Urinary bladder (tissue), 4 donors: ENCODE measurements around the gene HBD. TPM values are rescaled to one million over a fixed set of nuclear protein-coding genes. Genes with fewer than 3 reads are reported as not detected.

Experiments used
- DNase-seq: peaks from one replicate; pipeline ENCODE4 v3.0.0-alpha.2; 2015; ENCODE audit errors: extremely low spot score
- H3K27ac ChIP-seq: one replicate; pipeline ENCODE4 v1.5.1; 2013; ENCODE audit warnings: low read depth, mild to moderate bottlenecking, moderate library complexity
- H3K36me3 ChIP-seq: one replicate; pipeline ENCODE4 v1.6.1; 2013; ENCODE audit warnings: mild to moderate bottlenecking, moderate library complexity; ENCODE audit not compliant: insufficient read depth
- H3K4me1 ChIP-seq: one replicate; pipeline ENCODE4 v1.6.1; 2013; ENCODE audit warnings: mild to moderate bottlenecking, moderate library complexity; ENCODE audit not compliant: insufficient read depth
- H3K4me3 ChIP-seq: one replicate; pipeline ENCODE4 v1.5.1; 2013; ENCODE audit warnings: low read depth, low read length
- WGBS: extraction: QIAGEN DNeasy Blood & Tissue Kit; methylation state at CpG from one replicate; pipeline ENCODE4 v1.1.7; 2013; 5-methylcytosine and 5-hydroxymethylcytosine counted together
- polyA plus RNA-seq: library from polyadenylated mRNA; stranded (reverse); fragments of 200-250 nt; gene quantifications from one replicate; pipeline ENCODE4 v1.2.3, GENCODE V29; 2013
- total RNA-seq: library from RNA; depleted of rRNA; stranded (reverse); fragments of >200 nt; gene quantifications from one replicate; pipeline ENCODE4 v1.2.3, GENCODE V29; 2014
- donor health status: healthy with polysubstance abuse.
- donor health status: healthy.

The HBD gene
- total and polyA plus RNA-seq, 2 donors: not detected

GRCh38 chr11:5235364-5236095 is 1.2 kb upstream of the HBD start:
- H3K27ac ChIP-seq: no peak overlapping the region
- WGBS: 87% methylated on average over 5 of the region's 5 CpGs
- H3K36me3 ChIP-seq: no peaks in the 10 kb centered on the region
- DNase-seq: no peak
- no peaks in the 10 kb centered on the region for H3K4me1 ChIP-seq
- no peak overlapping the region for H3K4me3 ChIP-seq

GRCh38 chr11:5233307-5233706 is 976 bp downstream of the HBD start:
- no peaks in the 10 kb centered on the region for H3K36me3 ChIP-seq
- H3K4me3 ChIP-seq: no peak overlapping the region
- WGBS: 88% methylated on average over 1 of the region's 1 CpG
- no peaks in the 10 kb centered on the region for H3K4me1 ChIP-seq
- H3K27ac ChIP-seq: no peak overlapping the region
- DNase-seq: no peak

GRCh38 chr11:5232821-5233220 is 1.5 kb downstream of the HBD start:
- DNase-seq: no peak
- 94% methylated on average over 2 of the region's 2 CpGs for WGBS
- Histone ChIP-seq H3K4me1 (no peaks in the 10 kb centered on the region), H3K36me3 (no peaks in the 10 kb centered on the region), H3K27ac (no peak overlapping the region), H3K4me3 (no peak overlapping the region)

GRCh38 chr11:5232176-5232575 is 2.1 kb downstream of the HBD start:
- Histone ChIP-seq H3K4me3 (no peak overlapping the region), H3K36me3 (no peaks in the 10 kb centered on the region), H3K27ac (no peak overlapping the region), H3K4me1 (no peaks in the 10 kb centered on the region)
- DNase-seq: no peak
- 55% methylated on average over 3 of the region's 3 CpGs for WGBS

- Histone ChIP-seq H3K27ac (no peak overlapping the region), H3K36me3 (no peaks in the 10 kb centered on the region), H3K4me1 (no peaks in the 10 kb centered on the region), H3K4me3 (no peak overlapping the region)
- WGBS: 82% methylated on average over 2 of the region's 2 CpGs
- DNase-seq: no peak
These were observed 3.2 kb downstream of the HBD start for GRCh38 chr11:5231111-5231510.

GRCh38 chr11:5230266-5230665 is 4.0 kb downstream of the HBD start:
- Histone ChIP-seq H3K27ac (no peak overlapping the region), H3K4me1 (no peaks in the 10 kb centered on the region), H3K4me3 (no peak overlapping the region), H3K36me3 (no peaks in the 10 kb centered on the region)
- DNase-seq: no peak
- WGBS: 93% methylated on average over 1 of the region's 1 CpG

- no peak overlapping the region for H3K4me3 ChIP-seq
- 74% methylated on average over 2 of the region's 2 CpGs for WGBS
- H3K27ac ChIP-seq: no peak overlapping the region
- no peaks in the 10 kb centered on the region for H3K4me1 ChIP-seq
- no peak for DNase-seq
- no peaks in the 10 kb centered on the region for H3K36me3 ChIP-seq
These were observed 4.5 kb downstream of the HBD start for GRCh38 chr11:5229796-5230195.

GRCh38 chr11:5229356-5229755 is 4.9 kb downstream of the HBD start:
- no peaks in the 10 kb centered on the region for H3K36me3 ChIP-seq
- WGBS: 86% methylated on average over 1 of the region's 1 CpG
- H3K27ac ChIP-seq: no peak overlapping the region
- H3K4me3 ChIP-seq: no peak overlapping the region
- DNase-seq: no peak
- H3K4me1 ChIP-seq: no peaks in the 10 kb centered on the region

GRCh38 chr11:5228124-5228523 is 6.2 kb downstream of the HBD start:
- 58% methylated on average over 5 of the region's 5 CpGs for WGBS
- no peak overlapping the region for H3K4me3 ChIP-seq
- H3K36me3 ChIP-seq: no peaks in the 10 kb centered on the region
- no peak for DNase-seq
- H3K27ac ChIP-seq: no peak overlapping the region
- H3K4me1 ChIP-seq: no peaks in the 10 kb centered on the region

GRCh38 chr11:5227681-5228080 is 6.6 kb downstream of the HBD start:
- H3K4me3 ChIP-seq: no peak overlapping the region
- WGBS: 39% methylated on average over 1 of the region's 1 CpG
- no peaks in the 10 kb centered on the region for H3K36me3 ChIP-seq
- DNase-seq: no peak
- no peaks in the 10 kb centered on the region for H3K4me1 ChIP-seq
- no peak overlapping the region for H3K27ac ChIP-seq

GRCh38 chr11:5226732-5227310 is 7.5 kb downstream of the HBD start, which contains the start of gene HBB:
TSS of gene HBB (minus strand) at chr11:5227071. CDS start at chr11:5227021, 50 bp downstream.
- no peak within 1 kb of the TSS for H3K27ac ChIP-seq
- no peak for DNase-seq
- no peaks in the 10 kb centered on the region for H3K4me1 ChIP-seq
- no peak within 1 kb of the TSS for H3K4me3 ChIP-seq
- H3K36me3 ChIP-seq: no peaks in the 10 kb centered on the region
- WGBS: 84% methylated on average over 3 of the region's 3 CpGs

GRCh38 chr11:5225480-5225871 is 8.8 kb downstream of the HBD start:
- H3K36me3 ChIP-seq: no peaks in the 10 kb centered on the region
- no peak overlapping the region for H3K4me3 ChIP-seq
- H3K4me1 ChIP-seq: no peaks in the 10 kb centered on the region
- no peak overlapping the region for H3K27ac ChIP-seq
- DNase-seq: no peak
- WGBS: 56% methylated on average over 2 of the region's 2 CpGs

- 71% methylated on average over 6 of the region's 6 CpGs for WGBS
- no peak for DNase-seq
- H3K36me3 ChIP-seq: no peaks in the 10 kb centered on the region
These were observed 9.5 kb downstream of the HBD start for GRCh38 chr11:5224538-5225479.

GRCh38 chr11:5223686-5224085 is 10.6 kb downstream of the HBD start:
- WGBS: 60% methylated on average over 1 of the region's 1 CpG
- Histone ChIP-seq H3K36me3 (no peaks in the 10 kb centered on the region), H3K27ac (no peak overlapping the region), H3K4me3 (no peak overlapping the region), H3K4me1 (no peaks in the 10 kb centered on the region)
- DNase-seq: no peak

More at GRCh38 chr11:5224538-5225479, 9.5 kb downstream of the HBD start:
- H3K27ac ChIP-seq: no peak overlapping the region
- H3K4me1 ChIP-seq: no peaks in the 10 kb centered on the region
- no peak overlapping the region for H3K4me3 ChIP-seq
